LNCaP clone FGC (cell line): ENCODE results near the gene PRR16.

ENCODE experiments used
- DNase-seq: peaks from one replicate; pipeline ENCODE4 v3.0.0-alpha.2; 2011; ENCODE audit warnings: low read depth
- H3K4me3 ChIP-seq: 2 replicates; pipeline ENCODE4 v1.5.1; 2011; ENCODE audit warnings: mild to moderate bottlenecking, low read depth, low read length, control low read depth
- TF ChIP-seq, protein P1 (sequence below): IDR thresholded peaks from 2 replicates; pipeline ENCODE4 v1.5.1; 2012; ENCODE audit warnings: mild to moderate bottlenecking; ENCODE audit not compliant: control insufficient read depth, insufficient read depth; ENCODE audit errors: extremely low read depth

Gene PRR16

DNA sequence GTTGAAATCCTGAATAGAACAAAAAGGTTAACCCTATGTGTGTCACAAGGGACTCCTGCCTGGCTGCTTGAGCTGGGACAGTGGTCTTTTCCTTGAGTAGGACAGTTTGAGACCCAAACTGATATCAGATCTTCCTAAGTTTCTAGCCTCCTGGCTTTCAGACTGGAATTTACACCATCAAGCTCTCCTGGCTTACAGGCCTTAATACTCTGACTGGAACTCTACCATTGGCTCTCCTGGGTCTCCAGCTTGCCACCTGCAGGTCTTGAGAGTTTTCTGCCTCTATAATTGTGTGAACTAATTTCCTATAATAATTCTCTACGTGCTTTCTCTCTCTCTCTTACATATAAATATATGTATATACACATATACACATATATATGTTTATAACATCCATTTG lies 112.5 kb downstream of the PRR16 start:
- TF ChIP-seq, protein P1, sequence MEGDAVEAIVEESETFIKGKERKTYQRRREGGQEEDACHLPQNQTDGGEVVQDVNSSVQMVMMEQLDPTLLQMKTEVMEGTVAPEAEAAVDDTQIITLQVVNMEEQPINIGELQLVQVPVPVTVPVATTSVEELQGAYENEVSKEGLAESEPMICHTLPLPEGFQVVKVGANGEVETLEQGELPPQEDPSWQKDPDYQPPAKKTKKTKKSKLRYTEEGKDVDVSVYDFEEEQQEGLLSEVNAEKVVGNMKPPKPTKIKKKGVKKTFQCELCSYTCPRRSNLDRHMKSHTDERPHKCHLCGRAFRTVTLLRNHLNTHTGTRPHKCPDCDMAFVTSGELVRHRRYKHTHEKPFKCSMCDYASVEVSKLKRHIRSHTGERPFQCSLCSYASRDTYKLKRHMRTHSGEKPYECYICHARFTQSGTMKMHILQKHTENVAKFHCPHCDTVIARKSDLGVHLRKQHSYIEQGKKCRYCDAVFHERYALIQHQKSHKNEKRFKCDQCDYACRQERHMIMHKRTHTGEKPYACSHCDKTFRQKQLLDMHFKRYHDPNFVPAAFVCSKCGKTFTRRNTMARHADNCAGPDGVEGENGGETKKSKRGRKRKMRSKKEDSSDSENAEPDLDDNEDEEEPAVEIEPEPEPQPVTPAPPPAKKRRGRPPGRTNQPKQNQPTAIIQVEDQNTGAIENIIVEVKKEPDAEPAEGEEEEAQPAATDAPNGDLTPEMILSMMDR, result no peak
- no peak for DNase-seq

GRCh38 chr5:120582635-120583034 lies 118.5 kb downstream of the PRR16 start:
- DNase-seq, result no peak
- H3K4me3 ChIP-seq, result no peak overlapping the region
- TF ChIP-seq, protein P1, result no peak

More for the DNA sequence above, 112.5 kb downstream of the PRR16 start:
- H3K4me3 ChIP-seq, result no peak overlapping the region

GRCh38 chr5:120586646-120587045 lies 122.5 kb downstream of the PRR16 start:
- no peak for DNase-seq
- TF ChIP-seq, protein P1, result no peak
- H3K4me3 ChIP-seq, result no peak overlapping the region

- H3K4me3 ChIP-seq, result no peak overlapping the region
- TF ChIP-seq, protein P1, result no peak
- DNase-seq, result no peak
These were observed 127.8 kb downstream of the PRR16 start for GRCh38 chr5:120591911-120592310.

GRCh38 chr5:120599576-120599975 lies 135.5 kb downstream of the PRR16 start:
- no peak for DNase-seq
- H3K4me3 ChIP-seq, result no peak overlapping the region
- TF ChIP-seq, protein P1, result no peak

DNA sequence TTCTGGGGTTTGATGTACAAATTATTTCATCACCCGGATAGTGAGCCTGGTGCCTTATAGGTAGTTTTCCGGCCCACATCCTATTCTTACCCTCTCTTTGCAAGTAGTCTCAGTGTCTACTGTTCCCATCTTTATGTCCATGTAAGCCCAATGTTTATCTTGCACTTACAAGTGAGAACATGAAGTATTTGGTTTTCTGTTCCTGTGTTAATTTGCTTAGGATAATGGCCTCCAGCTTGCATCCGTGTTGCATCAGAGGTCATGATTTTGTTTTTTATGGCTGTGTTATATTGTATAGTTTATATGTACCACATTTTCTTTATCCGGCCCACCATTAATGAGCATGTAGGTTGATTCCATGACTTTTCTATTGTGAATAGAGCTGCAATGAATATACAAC lies 136.5 kb downstream of the PRR16 start:
- DNase-seq, result no peak
- H3K4me3 ChIP-seq, result no peak overlapping the region
- TF ChIP-seq, protein P1, result no peak

- TF ChIP-seq, protein P1, result no peak
- no peak for DNase-seq
- no peak overlapping the region for H3K4me3 ChIP-seq
These were observed 137.9 kb downstream of the PRR16 start for GRCh38 chr5:120602033-120602432.
